Esophagus muscularis mucosa (tissue), 4 donors: ENCODE measurements around the gene AK8. TPM values are rescaled to one million over a fixed set of nuclear protein-coding genes. Genes with fewer than 3 reads are reported as not detected.

Experiments used
- DNase-seq: peaks from one replicate; pipeline ENCODE4 v3.0.0-alpha.2; 2017; ENCODE audit errors: extremely low spot score
- H3K27ac ChIP-seq, 4 donors: fragments of 200-600 bp; sonication (generic); replicated peaks in 1 of 4; 1 replicate in 3 of 4; 2 replicates in 1 of 4; pipeline ENCODE4 v1.5.1; 2016 to 2019; ENCODE audit warnings: mild to moderate bottlenecking in 1 of 4
- H3K27me3 ChIP-seq, 4 donors: fragments of 200-600 bp; sonication (generic); one replicate each; pipeline versions ENCODE4 v1.5.1 to v1.6.0; 2016 to 2019
- H3K36me3 ChIP-seq, 4 donors: fragments of 200-600 bp; sonication (generic); one replicate each; pipeline ENCODE4 v1.5.1; 2016 to 2019
- H3K4me1 ChIP-seq, 4 donors: fragments of 200-600 bp; sonication (generic); one replicate each; pipeline ENCODE4 v1.5.1; 2016 to 2019
- H3K4me3 ChIP-seq, 4 donors: fragments of 200-600 bp; sonication (generic); 1 replicate in 2 of 4; 2 replicates in 2 of 4; pipeline ENCODE4 v1.5.1; 2016 to 2019; ENCODE audit warnings: mild to moderate bottlenecking in 4 of 4, moderate library complexity in 1 of 4
- H3K9me3 ChIP-seq, 4 donors: fragments of 200-600 bp; sonication (generic); 1 replicate in 3 of 4; 2 replicates in 1 of 4; pipeline ENCODE4 v1.5.1; 2016 to 2019
- CTCF ChIP-seq, 3 experiments: fragments of 200-600 bp in 2 of 3; fragments of 450-650 bp in 1 of 3; sonication (generic) in 2 of 3; IDR thresholded peaks; one replicate each; pipeline ENCODE4 v1.5.1; 2017 to 2019; ENCODE audit warnings: antibody characterized with exemption in 3 of 3, mild to moderate bottlenecking in 2 of 3, moderate library complexity in 1 of 3
- EP300 ChIP-seq: sonication (generic); formaldehyde crosslinking; IDR thresholded peaks from one replicate; pipeline ENCODE4 v1.6.1; 2017; ENCODE audit warnings: antibody characterized with exemption
- POLR2A ChIP-seq: fragments of 450-650 bp; IDR thresholded peaks from one replicate; pipeline ENCODE4 v1.6.1; 2017; ENCODE audit warnings: antibody characterized with exemption, moderate library complexity, mild to moderate bottlenecking, low read depth
- POLR2AphosphoS5 ChIP-seq, 2 donors: sonication (generic); formaldehyde crosslinking; IDR thresholded peaks; one replicate each; pipeline ENCODE4 v1.6.1; 2017; ENCODE audit warnings: antibody characterized with exemption in 2 of 2
- WGBS: methylation state at CpG from one replicate; pipeline ENCODE4 v1.1.5; 2018; 5-methylcytosine and 5-hydroxymethylcytosine counted together
- intact Hi-C: fragments of 100-400 bp; cut with DNase I; formaldehyde crosslinking; loops from one replicate; pipeline ENCODE4 v1.15.1; 2023
- total RNA-seq, 4 donors: library from RNA; depleted of rRNA; stranded (reverse); fragments of >200 nt; gene quantifications; one replicate each; pipeline versions ENCODE4 v1.1.0 to v1.2.1, GENCODE V29; 2016

The AK8 gene
- total RNA-seq, 4 donors from 2014 or later: 0.39 to 1.5 (median 0.90) TPM

DNA sequence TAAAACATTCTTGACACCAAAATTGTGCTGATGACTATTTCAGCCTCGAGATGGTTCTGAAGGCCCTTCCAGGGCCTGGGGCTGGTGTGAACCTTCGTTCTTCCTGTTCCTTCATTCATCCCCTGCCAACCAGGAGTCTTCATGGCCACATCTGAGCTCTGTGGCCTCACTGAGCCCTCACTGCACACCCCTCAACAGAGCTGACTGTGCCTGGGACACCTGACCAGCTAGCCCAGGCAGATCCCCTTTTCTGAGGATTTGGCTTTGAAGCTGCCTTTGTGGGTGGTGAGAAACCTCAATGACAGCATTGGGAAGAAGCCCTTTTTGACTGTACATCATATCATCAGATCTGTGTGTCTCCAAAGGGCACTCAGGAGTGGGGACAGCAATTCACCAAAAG lies 13.8 kb downstream of the AK8 start:
- TF ChIP-seq POLR2A: no peak
- no peak for TF ChIP-seq EP300
- TF ChIP-seq POLR2AphosphoS5 (IDR thresholded peaks at IDR 0.05): no peak
- TF ChIP-seq CTCF (IDR thresholded peaks at IDR 0.05): no peak
- H3K27ac ChIP-seq: no peak overlapping the region
- no peaks in the 10 kb centered on the region for H3K4me1 ChIP-seq
- no peak overlapping the region for H3K4me3 ChIP-seq
- no peaks in the 10 kb centered on the region for H3K9me3 ChIP-seq
- intact Hi-C loops: no loop called here
- peaks cover 0 to 5% (median 0%) of the 10 kb centered on the region in 4 donors for H3K36me3 ChIP-seq
- 90% methylated on average over 2 of the region's 2 CpGs for WGBS
- no peak for DNase-seq
- H3K27me3 ChIP-seq: peaks cover 0 to 5% (median 0%) of the 10 kb centered on the region in 4 donors

GRCh38 chr9:132863096-132863495 lies 15.0 kb downstream of the AK8 start:
- peaks cover 0 to 3% (median 1%) of the 10 kb centered on the region in 4 donors for H3K4me1 ChIP-seq
- H3K27ac ChIP-seq: no peak overlapping the region
- H3K9me3 ChIP-seq: no peaks in the 10 kb centered on the region
- no peak for DNase-seq
- peaks cover 0 to 5% (median 0%) of the 10 kb centered on the region in 4 donors for H3K27me3 ChIP-seq
- TF ChIP-seq POLR2A: no peak
- TF ChIP-seq POLR2AphosphoS5 (IDR thresholded peaks at IDR 0.05): no peak
- no peak for TF ChIP-seq CTCF (IDR thresholded peaks at IDR 0.05)
- TF ChIP-seq EP300: no peak
- peaks cover 0 to 5% (median 0%) of the 10 kb centered on the region in 4 donors for H3K36me3 ChIP-seq
- WGBS: 87% methylated on average over 12 of the region's 12 CpGs
- no peak overlapping the region for H3K4me3 ChIP-seq
- intact Hi-C loops: no loop called here

DNA sequence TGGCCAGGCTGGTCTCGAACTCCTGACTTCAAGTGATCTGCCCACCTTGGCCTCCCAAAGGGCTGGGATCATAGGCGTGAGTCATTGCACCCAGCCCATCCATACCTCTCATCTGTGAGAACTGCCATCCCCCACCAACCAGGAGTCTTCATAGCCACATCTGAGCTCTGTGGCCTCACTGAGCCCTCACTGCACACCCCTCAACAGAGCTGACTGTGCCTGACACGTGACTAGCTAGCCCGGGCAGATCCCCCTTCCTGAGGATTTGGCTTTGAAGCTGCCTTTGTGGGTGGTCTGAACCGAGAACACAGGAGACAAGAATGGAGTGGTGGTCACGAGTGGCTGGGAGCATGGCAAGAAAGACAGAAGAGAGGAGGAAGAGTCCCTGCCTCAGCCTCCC lies 15.6 kb downstream of the AK8 start:
- TF ChIP-seq CTCF (IDR thresholded peaks at IDR 0.05) (no peak), EP300 (no peak), POLR2A (no peak), POLR2AphosphoS5 (IDR thresholded peaks at IDR 0.05) (no peak)
- H3K27me3 ChIP-seq: peaks cover 0 to 5% (median 0%) of the 10 kb centered on the region in 4 donors
- peaks cover 0 to 5% (median 0%) of the 10 kb centered on the region in 4 donors for H3K36me3 ChIP-seq
- H3K4me1 ChIP-seq: peaks cover under 1 to 8% (median 7%) of the 10 kb centered on the region in 4 donors
- H3K4me3 ChIP-seq: no peak overlapping the region
- no peaks in the 10 kb centered on the region for H3K9me3 ChIP-seq
- intact Hi-C loops: no loop called here
- no peak for DNase-seq
- WGBS: 85% methylated on average over 6 of the region's 6 CpGs
- H3K27ac ChIP-seq: no peak overlapping the region

DNA sequence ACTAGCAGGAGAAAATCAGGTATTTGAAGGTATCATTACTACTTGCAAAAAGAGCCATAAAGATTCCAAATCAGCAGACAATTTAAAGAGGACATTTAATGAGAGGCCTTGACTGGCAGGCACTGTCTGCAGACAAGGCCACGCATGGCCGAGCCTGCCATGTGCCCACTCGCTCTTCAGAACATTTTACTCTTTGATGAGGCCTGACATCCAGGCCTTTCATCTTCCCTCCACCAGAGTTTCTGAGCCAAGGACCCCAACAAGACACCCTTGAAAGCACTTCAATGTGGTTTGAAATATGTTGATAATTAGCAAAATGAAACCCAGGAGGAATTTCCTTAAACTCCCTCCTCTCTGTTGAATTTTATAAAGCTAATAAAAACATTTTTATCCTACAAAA lies 16.4 kb downstream of the AK8 start:
- Histone ChIP-seq H3K9me3 (no peaks in the 10 kb centered on the region), H3K27ac (no peak overlapping the region), H3K4me1 (peaks cover 3 to 17% (median 15%) of the 10 kb centered on the region in 4 donors), H3K36me3 (peaks cover 0 to 5% (median 0%) of the 10 kb centered on the region in 4 donors), H3K27me3 (peaks cover 0 to 5% (median 0%) of the 10 kb centered on the region in 4 donors), H3K4me3 (no peak overlapping the region)
- no peak for TF ChIP-seq POLR2A
- no peak for TF ChIP-seq EP300
- no peak for TF ChIP-seq CTCF (IDR thresholded peaks at IDR 0.05)
- no peak for TF ChIP-seq POLR2AphosphoS5 (IDR thresholded peaks at IDR 0.05)
- 96% methylated on average over 3 of the region's 3 CpGs for WGBS
- intact Hi-C loops: no loop called here
- DNase-seq: no peak

GRCh38 chr9:132858751-132859150 lies 19.3 kb downstream of the AK8 start:
- WGBS: 72% methylated on average over 5 of the region's 7 CpGs
- H3K4me3 ChIP-seq: no peak overlapping the region
- H3K27me3 ChIP-seq: peaks cover 0 to 5% (median 0%) of the 10 kb centered on the region in 4 donors
- H3K36me3 ChIP-seq: peaks cover 0 to 5% (median 0%) of the 10 kb centered on the region in 4 donors
- no peak for DNase-seq
- peaks cover 3 to 18% (median 15%) of the 10 kb centered on the region in 4 donors for H3K4me1 ChIP-seq
- no peaks in the 10 kb centered on the region for H3K9me3 ChIP-seq
- TF ChIP-seq EP300 (no peak), CTCF (IDR thresholded peaks at IDR 0.05) (no peak)
- intact Hi-C loops: no loop called here
- H3K27ac ChIP-seq: no peak overlapping the region
